Body of pancreas (tissue), 4 donors: ENCODE results near the gene LMX1A. TPM values are rescaled to one million over a fixed set of nuclear protein-coding genes. Genes with fewer than 3 reads are reported as not detected.

Experiments used
- ATAC-seq: fragments of 150-250 bp; one replicate; pipeline ENCODE4 v1.9.1; 2016
- DNase-seq, 4 donors: peaks; one replicate each; pipeline ENCODE4 v3.0.0-alpha.2; 2019
- H3K27ac ChIP-seq, 4 donors: fragments of 200-600 bp; sonication (generic); 1 replicate in 3 of 4; 2 replicates in 1 of 4; pipeline versions ENCODE4 v1.5.1 to v1.6.1; 2016 to 2019; ENCODE audit warnings: mild to moderate bottlenecking in 1 of 4, mixed read lengths in 1 of 4, moderate library complexity in 1 of 4
- H3K27me3 ChIP-seq, 2 donors: fragments of 200-600 bp; sonication (generic); one replicate each; pipeline ENCODE4 v1.6.0; 2016; ENCODE audit warnings: mild to moderate bottlenecking in 1 of 2
- H3K36me3 ChIP-seq, 2 donors: fragments of 200-600 bp; sonication (generic); replicated peaks in 1 of 2; 2 replicates each; pipeline ENCODE4 v1.5.1; 2016; ENCODE audit warnings: low read depth in 2 of 2; ENCODE audit not compliant: insufficient read depth in 1 of 2
- H3K4me1 ChIP-seq: fragments of 200-600 bp; sonication (generic); one replicate; pipeline ENCODE4 v1.6.0; 2016
- H3K4me3 ChIP-seq, 2 donors: fragments of 200-600 bp; sonication (generic); 1 replicate in 1 of 2; 2 replicates in 1 of 2; pipeline ENCODE4 v1.5.1; 2016 to 2019
- H3K9me3 ChIP-seq, 3 donors: fragments of 200-600 bp; sonication (generic); 1 replicate in 2 of 3; 2 replicates in 1 of 3; pipeline ENCODE4 v1.5.1; 2016
- POLR2A ChIP-seq, 3 donors: fragments of 450-650 bp; IDR thresholded peaks; one replicate each; pipeline ENCODE4 v1.6.1; 2016; ENCODE audit warnings: antibody characterized with exemption in 3 of 3, mild to moderate bottlenecking in 2 of 3
- WGBS, 2 donors: methylation state at CpG; one replicate each; pipeline ENCODE4 v1.1.5; 2017; 5-methylcytosine and 5-hydroxymethylcytosine counted together
- intact Hi-C: fragments of 100-400 bp; cut with DNase I; formaldehyde crosslinking; loops from one replicate; pipeline ENCODE4 v1.15.1; 2023
- total RNA-seq, 2 donors: library from RNA; depleted of rRNA; stranded (reverse); fragments of >200 nt; gene quantifications; one replicate each; pipeline ENCODE4 v1.1.0, GENCODE V29; 2016
- TF ChIP-seq, protein P1 (sequence below), 7 experiments: fragments of 450-650 bp in 4 of 7; fragments of 200-600 bp in 3 of 7; sonication (generic) in 3 of 7; IDR thresholded peaks; one replicate each; pipeline ENCODE4 v1.5.1; 2016 to 2019; ENCODE audit warnings: antibody characterized with exemption in 7 of 7

LMX1A gene
- total RNA-seq, 2 donors from 2014 or later = not detected

DNA sequence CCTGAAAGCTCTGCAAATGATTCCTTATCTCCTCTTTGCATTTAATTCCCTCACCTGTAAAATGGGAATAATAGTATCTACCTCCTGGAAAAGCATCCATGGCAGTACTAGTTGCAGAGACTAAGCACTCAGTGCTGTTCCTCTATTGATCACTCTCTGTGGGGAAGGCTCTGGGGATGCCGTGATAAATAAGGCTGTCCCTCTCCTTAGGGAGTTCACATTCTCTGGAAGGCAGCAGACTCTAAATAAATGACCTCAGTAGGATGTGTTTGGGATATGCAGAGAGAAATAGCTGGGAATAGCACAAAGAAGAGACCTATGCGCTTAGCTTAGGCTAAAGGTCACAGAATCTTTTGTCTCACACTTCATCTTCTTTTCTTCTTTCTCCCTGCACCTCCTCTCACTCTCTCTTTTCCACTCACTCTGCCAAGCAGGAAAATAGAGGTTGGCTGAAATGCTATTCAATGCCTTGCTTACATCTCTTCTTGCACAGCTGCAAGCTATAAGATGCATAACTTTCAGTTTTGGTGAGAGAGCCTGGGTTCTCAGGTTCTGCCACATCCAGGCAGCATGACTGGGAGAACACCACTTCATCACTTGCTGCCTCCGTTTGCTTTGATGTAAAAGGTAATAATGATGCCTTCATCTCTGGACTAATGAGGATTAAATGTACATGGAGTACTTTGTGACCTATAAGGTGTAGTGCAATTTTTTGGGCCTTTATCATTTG lies 101.5 kb downstream of the LMX1A start:
- DNase-seq = no peak
- H3K27me3 ChIP-seq = no peaks in the 10 kb centered on the region
- no peaks in the 10 kb centered on the region for H3K9me3 ChIP-seq
- peaks cover 17% of the 10 kb centered on the region for H3K4me1 ChIP-seq
- H3K4me3 ChIP-seq = no peak overlapping the region
- TF ChIP-seq, protein P1, sequence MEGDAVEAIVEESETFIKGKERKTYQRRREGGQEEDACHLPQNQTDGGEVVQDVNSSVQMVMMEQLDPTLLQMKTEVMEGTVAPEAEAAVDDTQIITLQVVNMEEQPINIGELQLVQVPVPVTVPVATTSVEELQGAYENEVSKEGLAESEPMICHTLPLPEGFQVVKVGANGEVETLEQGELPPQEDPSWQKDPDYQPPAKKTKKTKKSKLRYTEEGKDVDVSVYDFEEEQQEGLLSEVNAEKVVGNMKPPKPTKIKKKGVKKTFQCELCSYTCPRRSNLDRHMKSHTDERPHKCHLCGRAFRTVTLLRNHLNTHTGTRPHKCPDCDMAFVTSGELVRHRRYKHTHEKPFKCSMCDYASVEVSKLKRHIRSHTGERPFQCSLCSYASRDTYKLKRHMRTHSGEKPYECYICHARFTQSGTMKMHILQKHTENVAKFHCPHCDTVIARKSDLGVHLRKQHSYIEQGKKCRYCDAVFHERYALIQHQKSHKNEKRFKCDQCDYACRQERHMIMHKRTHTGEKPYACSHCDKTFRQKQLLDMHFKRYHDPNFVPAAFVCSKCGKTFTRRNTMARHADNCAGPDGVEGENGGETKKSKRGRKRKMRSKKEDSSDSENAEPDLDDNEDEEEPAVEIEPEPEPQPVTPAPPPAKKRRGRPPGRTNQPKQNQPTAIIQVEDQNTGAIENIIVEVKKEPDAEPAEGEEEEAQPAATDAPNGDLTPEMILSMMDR (IDR thresholded peaks at IDR 0.05) = no peak
- no peak for TF ChIP-seq POLR2A (IDR thresholded peaks at IDR 0.05)
- 62 to 68% methylated on average over 3 of the region's 3 CpGs for WGBS, 2 donors
- H3K36me3 ChIP-seq = no peaks in the 10 kb centered on the region
- ATAC-seq = no peak
- intact Hi-C loops = no loop called here
- no peak overlapping the region for H3K27ac ChIP-seq

DNA sequence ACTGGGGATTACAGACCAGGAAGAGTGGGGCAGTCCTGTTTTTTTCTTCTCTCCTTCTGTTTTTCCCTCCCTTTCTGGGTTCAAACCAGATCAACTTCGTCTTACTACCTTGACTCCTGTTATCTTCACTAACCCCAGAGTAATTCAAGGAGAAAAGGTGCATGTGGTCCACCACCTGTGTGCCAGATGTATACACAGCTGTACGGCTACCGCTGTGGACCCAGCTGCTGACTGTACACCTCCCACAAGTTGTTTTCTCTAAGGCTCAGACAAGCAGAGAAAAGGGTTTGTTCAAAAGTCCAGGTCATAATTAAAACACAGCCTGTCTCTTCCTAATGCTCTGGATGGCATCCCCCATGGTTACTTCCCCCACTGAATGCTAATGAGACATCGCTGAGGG lies 102.1 kb downstream of the LMX1A start:
- H3K27ac ChIP-seq = no peak overlapping the region
- peaks cover 14% of the 10 kb centered on the region for H3K4me1 ChIP-seq
- TF ChIP-seq POLR2A (IDR thresholded peaks at IDR 0.05) = no peak
- TF ChIP-seq, protein P1 (IDR thresholded peaks at IDR 0.05) = no peak
- 42% methylated on average over 4 of the region's 4 CpGs for WGBS, 2 donors
- no peak overlapping the region for H3K4me3 ChIP-seq
- ATAC-seq (no peak), DNase-seq (no peak)
- H3K36me3 ChIP-seq = no peaks in the 10 kb centered on the region
- no peaks in the 10 kb centered on the region for H3K9me3 ChIP-seq
- no peaks in the 10 kb centered on the region for H3K27me3 ChIP-seq
- intact Hi-C loops = no loop called here

DNA sequence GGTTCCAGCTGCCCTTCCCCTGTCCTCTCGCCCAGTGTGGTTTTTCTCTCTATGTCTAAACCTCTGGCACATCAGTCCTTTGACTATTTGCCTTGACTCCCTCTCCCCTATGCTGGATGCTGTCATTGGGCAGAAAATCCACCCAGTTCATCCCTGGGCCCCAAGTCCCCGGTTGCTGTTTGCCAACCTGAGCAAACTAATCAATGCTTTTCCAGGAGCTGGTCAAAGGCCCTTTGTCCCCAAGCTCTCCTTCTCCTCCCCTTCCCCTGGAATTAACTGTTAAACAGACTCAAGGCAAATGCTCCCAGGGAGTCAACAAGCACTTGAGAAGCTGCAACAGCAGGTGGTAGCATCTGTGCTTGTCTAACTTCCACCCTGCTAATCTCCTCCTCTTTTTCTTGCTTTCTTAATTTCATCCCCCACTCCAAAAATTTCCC lies 102.7 kb downstream of the LMX1A start:
- peaks cover 9% of the 10 kb centered on the region for H3K4me1 ChIP-seq
- H3K9me3 ChIP-seq = no peaks in the 10 kb centered on the region
- WGBS, 2 donors = 26 to 42% methylated on average over 2 of the region's 2 CpGs
- TF ChIP-seq POLR2A (IDR thresholded peaks at IDR 0.05) = no peak
- TF ChIP-seq, protein P1 (IDR thresholded peaks at IDR 0.05) = no peak
- no peak for ATAC-seq
- no peak overlapping the region for H3K27ac ChIP-seq
- no peak for DNase-seq
- H3K27me3 ChIP-seq = no peaks in the 10 kb centered on the region
- H3K4me3 ChIP-seq = no peak overlapping the region
- no peaks in the 10 kb centered on the region for H3K36me3 ChIP-seq
- intact Hi-C loops = no loop called here

DNA sequence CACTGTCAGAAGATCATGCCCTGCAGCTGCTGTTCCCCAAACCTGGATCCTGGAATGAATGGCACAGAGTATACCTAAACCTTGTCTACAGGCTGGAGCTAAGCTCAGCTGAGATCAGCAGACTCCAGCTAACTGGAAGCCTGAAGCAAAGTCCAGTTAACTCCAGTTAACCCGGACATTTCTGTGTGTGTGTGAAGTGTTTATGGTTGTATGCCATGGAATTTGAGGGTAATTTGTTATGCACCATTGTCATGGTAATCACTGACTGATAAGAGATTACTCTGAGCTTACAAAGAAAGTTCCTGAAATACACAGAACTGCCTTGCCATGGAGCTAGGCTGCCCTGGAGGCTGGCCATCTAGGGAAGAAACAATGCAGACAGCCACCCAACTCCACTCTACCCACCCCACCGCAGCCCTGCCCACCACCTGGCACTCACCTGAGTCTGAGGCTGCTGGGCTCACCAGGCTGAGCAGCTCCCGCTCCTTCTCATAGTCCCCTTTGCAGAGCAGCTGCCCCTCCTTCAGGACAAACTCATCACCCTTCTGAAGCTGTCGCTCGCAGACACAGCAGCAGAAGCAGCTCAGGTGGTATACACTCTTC lies 107.4 kb downstream of the LMX1A start:
- intact Hi-C loops = no loop called here

More for the DNA sequence above, 107.4 kb downstream of the LMX1A start:
- Histone ChIP-seq H3K27me3 (no peaks in the 10 kb centered on the region), H3K36me3 (no peaks in the 10 kb centered on the region), H3K27ac (no peak overlapping the region), H3K9me3 (no peaks in the 10 kb centered on the region), H3K4me3 (no peak overlapping the region), H3K4me1 (no peaks in the 10 kb centered on the region)
- WGBS, 2 donors = 79 to 81% methylated on average over 5 of the region's 5 CpGs
- no peak for ATAC-seq
- TF ChIP-seq, protein P1 (IDR thresholded peaks at IDR 0.05) = no peak
- TF ChIP-seq POLR2A (IDR thresholded peaks at IDR 0.05) = no peak
- no peak for DNase-seq
